Duodenal mucosa (tissue), 2 donors: Measurements from ENCODE around the gene THAP12.
"Not testable (repeated sequence)": the region's sequence is repeated elsewhere in the genome, so short reads cannot be mapped to it uniquely, and the experiment has no call there.

Experiments used
- H3K27ac ChIP-seq: one replicate; pipeline ENCODE4 v1.7.0; 2013; ENCODE audit warnings: low read depth, low read length
- H3K27me3 ChIP-seq, 2 donors: one replicate each; pipeline ENCODE4 v1.7.0; 2013; ENCODE audit warnings: low read length in 2 of 2, control low read depth in 1 of 2; ENCODE audit not compliant: insufficient read depth in 2 of 2, control insufficient read depth in 1 of 2
- H3K36me3 ChIP-seq, 2 donors: one replicate each; pipeline ENCODE4 v1.7.0; 2013; ENCODE audit warnings: low read length in 2 of 2, control low read depth in 1 of 2; ENCODE audit not compliant: insufficient read depth in 2 of 2, control insufficient read depth in 1 of 2
- H3K4me1 ChIP-seq, 2 donors: one replicate each; pipeline ENCODE4 v1.7.0; 2013; ENCODE audit warnings: low read length in 2 of 2, control low read depth in 1 of 2; ENCODE audit not compliant: insufficient read depth in 2 of 2, control insufficient read depth in 1 of 2
- H3K4me3 ChIP-seq, 2 donors: one replicate each; pipeline ENCODE4 v1.7.0; 2013; ENCODE audit warnings: low read length in 2 of 2, low read depth in 1 of 2
- H3K9ac ChIP-seq, 2 donors: one replicate each; pipeline ENCODE4 v1.7.0; 2013; ENCODE audit warnings: low read length in 2 of 2, low read depth in 1 of 2
- H3K9me3 ChIP-seq, 2 donors: one replicate each; pipeline ENCODE4 v1.7.0; 2013; ENCODE audit warnings: low read length in 2 of 2, control low read depth in 1 of 2; ENCODE audit not compliant: control insufficient read depth in 1 of 2

THAP12 gene

GRCh38 chr11:76329983-76330382, 50.9 kb downstream of the THAP12 start:
- H3K4me1 ChIP-seq, result no peaks in the 10 kb centered on the region
- H3K27me3 ChIP-seq, result no peaks in the 10 kb centered on the region
- no peak overlapping the region for H3K9ac ChIP-seq
- H3K36me3 ChIP-seq, result no peaks in the 10 kb centered on the region
- no peak overlapping the region for H3K27ac ChIP-seq
- no peak overlapping the region for H3K4me3 ChIP-seq
- peaks cover 3% of the 10 kb centered on the region in 2 donors for H3K9me3 ChIP-seq

GRCh38 chr11:76329084-76329648, 51.8 kb downstream of the THAP12 start:
- no peak overlapping the region for H3K9ac ChIP-seq
- no peaks in the 10 kb centered on the region for H3K4me1 ChIP-seq
- H3K9me3 ChIP-seq, result no peaks in the 10 kb centered on the region
- no peaks in the 10 kb centered on the region for H3K27me3 ChIP-seq
- H3K4me3 ChIP-seq, result no peak overlapping the region
- H3K36me3 ChIP-seq, result no peaks in the 10 kb centered on the region
- H3K27ac ChIP-seq, result no peak overlapping the region

GRCh38 chr11:76327756-76328388, 53.1 kb downstream of the THAP12 start:
- H3K36me3 ChIP-seq, result no peaks in the 10 kb centered on the region
- peaks cover 0 to under 1% of the 10 kb centered on the region in 2 donors for H3K27me3 ChIP-seq
- no peak overlapping the region for H3K27ac ChIP-seq
- H3K4me1 ChIP-seq, result no peaks in the 10 kb centered on the region
- no peaks in the 10 kb centered on the region for H3K9me3 ChIP-seq
- H3K4me3 ChIP-seq, result no peak overlapping the region
- H3K9ac ChIP-seq, result no peak overlapping the region

- no peaks in the 10 kb centered on the region for H3K36me3 ChIP-seq
- H3K27me3 ChIP-seq, result peaks cover 4 to 7% of the 10 kb centered on the region in 2 donors
- H3K4me1 ChIP-seq, result no peaks in the 10 kb centered on the region
- H3K4me3 ChIP-seq, result no peak overlapping the region
- no peak overlapping the region for H3K27ac ChIP-seq
- H3K9ac ChIP-seq, result no peak overlapping the region
- no peaks in the 10 kb centered on the region for H3K9me3 ChIP-seq
These were observed 53.7 kb downstream of the THAP12 start for GRCh38 chr11:76327202-76327601.

GRCh38 chr11:76325185-76325584, 55.7 kb downstream of the THAP12 start:
- Histone ChIP-seq H3K9me3 (no peaks in the 10 kb centered on the region), H3K27ac (no peak overlapping the region), H3K27me3 (peaks cover 16 to 21% of the 10 kb centered on the region in 2 donors), H3K4me1 (no peaks in the 10 kb centered on the region), H3K4me3 (no peak overlapping the region), H3K9ac (no peak overlapping the region), H3K36me3 (no peaks in the 10 kb centered on the region)

- Histone ChIP-seq H3K4me1 (no peaks in the 10 kb centered on the region), H3K4me3 (no peak overlapping the region), H3K27me3 (peaks cover 19 to 24% of the 10 kb centered on the region in 2 donors), H3K36me3 (no peaks in the 10 kb centered on the region), H3K27ac (no peak overlapping the region), H3K9me3 (no peaks in the 10 kb centered on the region), H3K9ac (no peak overlapping the region)
These were observed 57.1 kb downstream of the THAP12 start for GRCh38 chr11:76323804-76324203.

GRCh38 chr11:76323375-76323774, 57.6 kb downstream of the THAP12 start:
- not testable (repeated sequence) for H3K4me1 ChIP-seq, H3K9ac ChIP-seq, H3K4me3 ChIP-seq, H3K36me3 ChIP-seq, H3K27ac ChIP-seq, H3K9me3 ChIP-seq
- peaks cover 19 to 24% of the 10 kb centered on the region in 2 donors for H3K27me3 ChIP-seq

- H3K9me3 ChIP-seq, result no peaks in the 10 kb centered on the region
- H3K4me1 ChIP-seq, result no peaks in the 10 kb centered on the region
- no peak overlapping the region for H3K27ac ChIP-seq
- no peak overlapping the region for H3K9ac ChIP-seq
- no peak overlapping the region for H3K4me3 ChIP-seq
- H3K27me3 ChIP-seq, result peaks cover 19 to 24% of the 10 kb centered on the region in 2 donors
- no peaks in the 10 kb centered on the region for H3K36me3 ChIP-seq
These were observed 58.0 kb downstream of the THAP12 start for GRCh38 chr11:76322942-76323341.

- Histone ChIP-seq H3K27ac (no peak overlapping the region), H3K27me3 (peaks cover 19 to 24% of the 10 kb centered on the region in 2 donors), H3K9ac (no peak overlapping the region), H3K4me3 (no peak overlapping the region), H3K4me1 (no peaks in the 10 kb centered on the region), H3K36me3 (no peaks in the 10 kb centered on the region), H3K9me3 (no peaks in the 10 kb centered on the region)
These were observed 58.4 kb downstream of the THAP12 start for GRCh38 chr11:76322540-76322939.

GRCh38 chr11:76321820-76322524, 59.0 kb downstream of the THAP12 start:
- Histone ChIP-seq H3K27ac (no peak overlapping the region), H3K27me3 (peaks cover 19 to 24% of the 10 kb centered on the region in 2 donors), H3K4me3 (no peak overlapping the region), H3K4me1 (no peaks in the 10 kb centered on the region), H3K9me3 (no peaks in the 10 kb centered on the region), H3K9ac (no peak overlapping the region), H3K36me3 (no peaks in the 10 kb centered on the region)
